CD4-positive, alpha-beta T cell (primary cell): ENCODE measurements around the gene LMO2. TPM values are rescaled to one million over a fixed set of nuclear protein-coding genes. Genes with fewer than 3 reads are reported as not detected.

Experiments used
- ATAC-seq: fragments of 200-7000 bp; cut with Tn5 transposase; one replicate; pipeline ENCODE4 v1.10.0; 2022; ENCODE audit warnings: mild to moderate bottlenecking; ENCODE audit not compliant: poor library complexity
- CTCF ChIA-PET: fragments of 350-600 bp; sonication (Branson Sonifier 250); formaldehyde crosslinking; loops from one replicate; lab custom pipeline; 2021; ENCODE audit warnings: antibody characterized with exemption, inconsistent platforms; lab: Charles Lee
- POLR2A ChIA-PET: fragments of 350-600 bp; sonication (Branson Sonifier 250); formaldehyde crosslinking; loops from one replicate; lab custom pipeline; 2021; ENCODE audit warnings: antibody characterized with exemption, inconsistent platforms; lab: Charles Lee
- DNase-seq, 14 experiments: peaks; one replicate each; pipeline ENCODE4 v3.0.0-alpha.2; 2013 to 2020; ENCODE audit warnings: mixed read lengths in 2 of 14
- H3K27ac ChIP-seq, 2 donors: one replicate each; pipeline versions ENCODE4 v1.5.1 to v1.7.0; 2013; ENCODE audit warnings: low read length in 2 of 2, low read depth in 1 of 2, mild to moderate bottlenecking in 1 of 2
- H3K27me3 ChIP-seq, 2 experiments: 1 replicate in 1 of 2; 2 replicates in 1 of 2; pipeline versions ENCODE4 v1.6.1 to v1.7.0; 2013; ENCODE audit warnings: low read length in 2 of 2, control low read depth in 1 of 2, mild to moderate bottlenecking in 1 of 2, moderate library complexity in 1 of 2; ENCODE audit not compliant: insufficient read depth in 2 of 2, control insufficient read depth in 1 of 2
- H3K36me3 ChIP-seq: one replicate; pipeline ENCODE4 v1.6.1; 2013; ENCODE audit warnings: low read length, control low read depth; ENCODE audit not compliant: insufficient read depth
- H3K4me1 ChIP-seq: one replicate; pipeline ENCODE4 v1.6.1; 2013; ENCODE audit warnings: low read length, control low read depth; ENCODE audit not compliant: insufficient read depth
- H3K4me3 ChIP-seq: one replicate; pipeline ENCODE4 v1.5.1; 2013; ENCODE audit warnings: mild to moderate bottlenecking, low read length, moderate library complexity
- H3K9me3 ChIP-seq, 2 experiments: 1 replicate in 1 of 2; 2 replicates in 1 of 2; pipeline versions ENCODE4 v1.6.1 to v1.7.0; 2013; ENCODE audit warnings: low read length in 2 of 2, mild to moderate bottlenecking in 2 of 2, control low read depth in 1 of 2, moderate library complexity in 1 of 2; ENCODE audit not compliant: control insufficient read depth in 1 of 2, insufficient read depth in 1 of 2
- H3K27ac Mint-ChIP-seq: one replicate; pipeline ENCODE4 v1.8.0; 2020; ENCODE audit warnings: mixed read lengths
- H3K27me3 Mint-ChIP-seq: one replicate; pipeline ENCODE4 v1.8.0; 2021; ENCODE audit warnings: mixed read lengths
- H3K36me3 Mint-ChIP-seq: one replicate; pipeline ENCODE4 v1.8.0; 2021; ENCODE audit warnings: low read depth, mixed read lengths
- H3K4me1 Mint-ChIP-seq: one replicate; pipeline ENCODE4 v1.8.0; 2021; ENCODE audit warnings: low read depth, mixed read lengths
- H3K4me3 Mint-ChIP-seq: one replicate; pipeline ENCODE4 v1.8.0; 2020; ENCODE audit warnings: mild to moderate bottlenecking, mixed read lengths
- H3K9me3 Mint-ChIP-seq: one replicate; pipeline ENCODE4 v1.8.0; 2020; ENCODE audit warnings: mixed read lengths
- CTCF ChIP-seq: fragments of 200-600 bp; IDR thresholded peaks from one replicate; pipeline ENCODE4 v1.8.0; 2022; ENCODE audit warnings: antibody characterized with exemption, mild to moderate bottlenecking
- intact Hi-C, 2 experiments: fragments of 100-400 bp; cut with DNase I in 1 of 2; cut with micrococcal nuclease in 1 of 2; formaldehyde crosslinking; loops; one replicate each; pipeline versions ENCODE4 v1.15.1 to v1.9.0; 2023 to 2025; cut with DNase I, micrococcal nuclease
- total RNA-seq, 174 experiments: library from RNA in 2 of 174; stranded (reverse) in 2 of 174; gene quantifications; one replicate each; pipeline ENCODE4 v1.2.3 and lab custom pipeline; 2021 to 2026

LMO2 gene
- total RNA-seq, 2 experiments from 2014 or later = 0.61 to 0.80 TPM

- Mint-ChIP-seq H3K27ac (no peak overlapping the region), H3K27me3 (peaks cover 53% of the 10 kb centered on the region), H3K9me3 (no peaks in the 10 kb centered on the region), H3K4me1 (peaks cover 1% of the 10 kb centered on the region), H3K36me3 (no peaks in the 10 kb centered on the region), H3K4me3 (no peak overlapping the region)
- Histone ChIP-seq H3K9me3 (no peaks in the 10 kb centered on the region), H3K36me3 (no peaks in the 10 kb centered on the region), H3K27me3 (peaks cover 17 to 23% of the 10 kb centered on the region in 2 experiments), H3K27ac (no peak overlapping the region), H3K4me1 (peaks cover 5% of the 10 kb centered on the region), H3K4me3 (no peak overlapping the region)
- ChIA-PET CTCF (no interaction called here), POLR2A (no interaction called here)
- DNase-seq = no peak
- TF ChIP-seq CTCF = no peak
- intact Hi-C loops = no loop called here
- ATAC-seq = no peak
Observed at GRCh38 chr11:33900159-33900840, 8.4 kb upstream of the LMO2 start.

- H3K9me3 ChIP-seq = no peaks in the 10 kb centered on the region
- TF ChIP-seq CTCF = no peak
- H3K36me3 ChIP-seq = no peaks in the 10 kb centered on the region
- DNase-seq (no peak), ATAC-seq (no peak)
- H3K4me3 ChIP-seq = no peak overlapping the region
- Mint-ChIP-seq H3K4me1 (peaks cover 9% of the 10 kb centered on the region), H3K27ac (no peak overlapping the region), H3K27me3 (peaks cover 59% of the 10 kb centered on the region), H3K9me3 (no peaks in the 10 kb centered on the region), H3K4me3 (no peak overlapping the region), H3K36me3 (no peaks in the 10 kb centered on the region)
- H3K4me1 ChIP-seq = peaks cover 13% of the 10 kb centered on the region
- peaks cover 17 to 23% of the 10 kb centered on the region in 2 experiments for H3K27me3 ChIP-seq
- intact Hi-C loops = no loop called here
- POLR2A ChIA-PET = no interaction called here
- H3K27ac ChIP-seq = no peak overlapping the region
- CTCF ChIA-PET = no interaction called here
Observed at GRCh38 chr11:33899400-33900037, 7.6 kb upstream of the LMO2 start.

- POLR2A ChIA-PET = no interaction called here
- Histone ChIP-seq H3K27ac (no peak overlapping the region), H3K4me1 (peaks cover 18% of the 10 kb centered on the region), H3K36me3 (no peaks in the 10 kb centered on the region), H3K4me3 (no peak overlapping the region), H3K27me3 (peaks cover 17 to 23% of the 10 kb centered on the region in 2 experiments), H3K9me3 (no peaks in the 10 kb centered on the region)
- H3K27me3 Mint-ChIP-seq = peaks cover 56% of the 10 kb centered on the region
- intact Hi-C loops = no loop called here
- ATAC-seq (no peak), DNase-seq (no peak)
- no peak overlapping the region for H3K4me3 Mint-ChIP-seq
- H3K36me3 Mint-ChIP-seq = no peaks in the 10 kb centered on the region
- CTCF ChIA-PET = no interaction called here
- no peak for TF ChIP-seq CTCF
- no peak overlapping the region for H3K27ac Mint-ChIP-seq
- peaks cover 15% of the 10 kb centered on the region for H3K4me1 Mint-ChIP-seq
- no peaks in the 10 kb centered on the region for H3K9me3 Mint-ChIP-seq
Observed at GRCh38 chr11:33898957-33899356, 7.1 kb upstream of the LMO2 start.
